GM12892 (cell line): ENCODE results near the gene C11orf24.

ENCODE experiments used
- POLR2A ChIP-seq: IDR thresholded peaks from 2 replicates; pipeline ENCODE4 v1.6.1; 2011; ENCODE audit warnings: low read depth, low read length, control low read depth
- POLR2AphosphoS5 ChIP-seq: IDR thresholded peaks from 2 replicates; pipeline ENCODE4 v1.6.1; 2011; ENCODE audit warnings: low read depth, low read length, control low read depth

DNA sequence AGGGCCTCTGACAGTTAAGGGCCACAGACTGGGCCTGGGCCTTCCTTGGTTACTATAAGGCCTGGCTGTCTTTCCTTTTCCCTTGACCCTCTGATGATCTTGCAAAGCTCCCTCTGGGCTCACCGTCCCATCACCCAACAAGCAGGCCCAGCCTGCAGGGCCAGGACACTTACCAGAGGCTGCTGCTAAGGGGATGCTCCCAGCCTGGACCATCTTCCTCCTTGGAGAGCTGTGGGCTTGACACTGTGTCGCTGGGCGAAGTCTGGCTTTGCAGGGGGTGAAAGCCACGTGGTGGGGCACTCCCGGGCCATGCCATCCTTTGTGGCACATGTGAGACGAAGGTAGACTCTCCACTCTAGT is 3.9 kb downstream of the C11orf24 start:
- no peak for TF ChIP-seq POLR2A
- TF ChIP-seq POLR2AphosphoS5: no peak
